Measurements from ENCODE around the gene TBXAS1. TPM values are rescaled to one million over a fixed set of nuclear protein-coding genes. Genes with fewer than 3 reads are reported as not detected.

Gene TBXAS1
- total RNA-seq, 1 donor from 2014 or later, result 0.26 TPM

- peaks cover 2% of the 10 kb centered on the region for H3K27me3 ChIP-seq (ENCODE audit: control insufficient read depth, insufficient read depth, low read length)
- TF ChIP-seq, protein P1, sequence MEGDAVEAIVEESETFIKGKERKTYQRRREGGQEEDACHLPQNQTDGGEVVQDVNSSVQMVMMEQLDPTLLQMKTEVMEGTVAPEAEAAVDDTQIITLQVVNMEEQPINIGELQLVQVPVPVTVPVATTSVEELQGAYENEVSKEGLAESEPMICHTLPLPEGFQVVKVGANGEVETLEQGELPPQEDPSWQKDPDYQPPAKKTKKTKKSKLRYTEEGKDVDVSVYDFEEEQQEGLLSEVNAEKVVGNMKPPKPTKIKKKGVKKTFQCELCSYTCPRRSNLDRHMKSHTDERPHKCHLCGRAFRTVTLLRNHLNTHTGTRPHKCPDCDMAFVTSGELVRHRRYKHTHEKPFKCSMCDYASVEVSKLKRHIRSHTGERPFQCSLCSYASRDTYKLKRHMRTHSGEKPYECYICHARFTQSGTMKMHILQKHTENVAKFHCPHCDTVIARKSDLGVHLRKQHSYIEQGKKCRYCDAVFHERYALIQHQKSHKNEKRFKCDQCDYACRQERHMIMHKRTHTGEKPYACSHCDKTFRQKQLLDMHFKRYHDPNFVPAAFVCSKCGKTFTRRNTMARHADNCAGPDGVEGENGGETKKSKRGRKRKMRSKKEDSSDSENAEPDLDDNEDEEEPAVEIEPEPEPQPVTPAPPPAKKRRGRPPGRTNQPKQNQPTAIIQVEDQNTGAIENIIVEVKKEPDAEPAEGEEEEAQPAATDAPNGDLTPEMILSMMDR (IDR thresholded peaks at IDR 0.05; ENCODE audit: insufficient read depth, low read length, severe bottlenecking), result no peak
- FAIRE-seq (no peak), DNase-seq (ENCODE audit: low read depth) (no peak)
- H3K4me3 ChIP-seq (ENCODE audit: low read depth, low read length), result no peak overlapping the region
- H3K36me3 ChIP-seq (ENCODE audit: control insufficient read depth, insufficient read depth, low read length), result no peaks in the 10 kb centered on the region
These were observed 114.3 kb downstream of the TBXAS1 start for GRCh38 chr7:139943401-139943800.

GRCh38 chr7:139944248-139944647 lies 115.2 kb downstream of the TBXAS1 start:
- Histone ChIP-seq H3K4me3 (ENCODE audit: low read depth, low read length) (no peak overlapping the region), H3K36me3 (ENCODE audit: control insufficient read depth, insufficient read depth, low read length) (no peaks in the 10 kb centered on the region), H3K27me3 (ENCODE audit: control insufficient read depth, insufficient read depth, low read length) (peaks cover 2% of the 10 kb centered on the region)
- DNase-seq (ENCODE audit: low read depth) (no peak), FAIRE-seq (peak; percentile 32)
- TF ChIP-seq, protein P1 (IDR thresholded peaks at IDR 0.05; ENCODE audit: insufficient read depth, low read length, severe bottlenecking), result no peak

DNA sequence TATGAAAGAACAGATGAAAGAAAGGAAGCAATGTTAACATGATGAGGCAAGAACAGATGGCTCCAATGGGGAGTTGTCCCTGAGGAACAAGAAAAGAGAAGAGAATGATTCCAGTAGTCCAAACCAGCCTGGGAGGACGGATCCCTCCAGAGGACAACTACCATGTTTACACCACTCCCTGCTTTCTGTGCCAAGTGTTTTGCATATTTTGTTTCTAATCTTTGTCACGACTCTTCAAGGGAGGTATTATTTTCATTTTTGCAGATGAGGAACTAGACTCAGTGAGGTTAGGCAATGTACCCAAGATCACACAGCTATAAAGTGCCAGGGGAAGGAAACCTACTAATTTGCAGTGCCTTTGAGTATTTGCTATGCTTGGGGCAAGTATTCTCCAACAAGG lies 117.5 kb downstream of the TBXAS1 start:
- TF ChIP-seq, protein P1 (IDR thresholded peaks at IDR 0.05; ENCODE audit: insufficient read depth, low read length, severe bottlenecking), result no peak
- FAIRE-seq (no peak), DNase-seq (ENCODE audit: low read depth) (no peak)
- peaks cover 2% of the 10 kb centered on the region for H3K27me3 ChIP-seq (ENCODE audit: control insufficient read depth, insufficient read depth, low read length)
- no peak overlapping the region for H3K4me3 ChIP-seq (ENCODE audit: low read depth, low read length)
- no peaks in the 10 kb centered on the region for H3K36me3 ChIP-seq (ENCODE audit: control insufficient read depth, insufficient read depth, low read length)

GRCh38 chr7:139947021-139947420 lies 118.0 kb downstream of the TBXAS1 start:
- Histone ChIP-seq H3K36me3 (ENCODE audit: control insufficient read depth, insufficient read depth, low read length) (no peaks in the 10 kb centered on the region), H3K27me3 (ENCODE audit: control insufficient read depth, insufficient read depth, low read length) (peaks cover 2% of the 10 kb centered on the region), H3K4me3 (ENCODE audit: low read depth, low read length) (no peak overlapping the region)
- no peak for FAIRE-seq
- TF ChIP-seq, protein P1 (IDR thresholded peaks at IDR 0.05; ENCODE audit: insufficient read depth, low read length, severe bottlenecking), result no peak
- no peak for DNase-seq (ENCODE audit: low read depth)

DNA sequence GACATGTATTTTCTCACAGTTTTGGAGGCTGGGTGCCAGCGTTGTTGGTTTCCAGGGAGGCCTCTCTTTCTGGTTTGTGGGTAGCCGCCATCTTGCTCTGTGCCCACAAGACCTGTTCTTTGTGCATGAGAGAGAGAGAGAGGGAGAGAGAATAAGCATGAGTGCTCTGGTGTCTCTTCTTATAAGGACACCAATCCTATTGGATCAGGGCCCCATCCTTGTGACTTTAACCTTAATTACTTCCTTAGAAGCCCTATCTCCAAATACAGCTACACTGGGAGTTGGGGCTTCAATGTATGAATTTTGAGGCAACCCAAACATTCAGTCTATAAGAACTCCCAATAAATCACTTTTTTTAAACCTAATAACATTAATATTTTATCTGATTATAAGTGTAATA lies 119.1 kb downstream of the TBXAS1 start:
- Histone ChIP-seq H3K27me3 (ENCODE audit: control insufficient read depth, insufficient read depth, low read length) (peaks cover 2% of the 10 kb centered on the region), H3K4me3 (ENCODE audit: low read depth, low read length) (no peak overlapping the region), H3K36me3 (ENCODE audit: control insufficient read depth, insufficient read depth, low read length) (no peaks in the 10 kb centered on the region)
- DNase-seq (ENCODE audit: low read depth) (no peak), FAIRE-seq (no peak)
- TF ChIP-seq, protein P1 (IDR thresholded peaks at IDR 0.05; ENCODE audit: insufficient read depth, low read length, severe bottlenecking), result no peak

GRCh38 chr7:139948587-139949335 lies 119.7 kb downstream of the TBXAS1 start:
- TF ChIP-seq, protein P1 (IDR thresholded peaks at IDR 0.05; ENCODE audit: insufficient read depth, low read length, severe bottlenecking), result no peak
- DNase-seq (ENCODE audit: low read depth), result no peak
- FAIRE-seq, result no peak
- Histone ChIP-seq H3K27me3 (ENCODE audit: control insufficient read depth, insufficient read depth, low read length) (peaks cover 2% of the 10 kb centered on the region), H3K4me3 (ENCODE audit: low read depth, low read length) (no peak overlapping the region), H3K36me3 (ENCODE audit: control insufficient read depth, insufficient read depth, low read length) (no peaks in the 10 kb centered on the region)

Measured in bronchial epithelial cell (primary cell).